ENCODE results near the gene RER1.

DNA sequence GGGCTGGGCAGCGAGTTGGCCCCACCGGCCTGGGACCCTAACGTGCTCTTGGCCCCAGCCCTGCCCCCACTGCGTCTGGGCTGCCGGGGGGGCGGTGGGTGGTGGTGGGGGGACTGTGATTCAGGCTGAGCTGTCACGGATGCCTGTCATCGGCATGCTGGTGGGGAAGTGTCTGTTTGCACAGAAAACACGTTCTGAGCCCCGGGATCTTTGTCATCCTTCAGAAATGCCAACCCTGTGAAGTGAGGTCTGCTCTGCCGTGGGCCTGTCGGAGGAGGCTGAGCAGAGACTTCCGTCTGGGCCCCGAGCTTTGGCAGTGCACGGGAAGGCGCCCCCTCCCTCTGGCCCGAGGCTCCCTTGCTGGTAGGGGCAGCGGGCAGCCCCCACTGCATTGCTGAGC lies 60.1 kb downstream of the RER1 start:
- TF ChIP-seq, protein P1, sequence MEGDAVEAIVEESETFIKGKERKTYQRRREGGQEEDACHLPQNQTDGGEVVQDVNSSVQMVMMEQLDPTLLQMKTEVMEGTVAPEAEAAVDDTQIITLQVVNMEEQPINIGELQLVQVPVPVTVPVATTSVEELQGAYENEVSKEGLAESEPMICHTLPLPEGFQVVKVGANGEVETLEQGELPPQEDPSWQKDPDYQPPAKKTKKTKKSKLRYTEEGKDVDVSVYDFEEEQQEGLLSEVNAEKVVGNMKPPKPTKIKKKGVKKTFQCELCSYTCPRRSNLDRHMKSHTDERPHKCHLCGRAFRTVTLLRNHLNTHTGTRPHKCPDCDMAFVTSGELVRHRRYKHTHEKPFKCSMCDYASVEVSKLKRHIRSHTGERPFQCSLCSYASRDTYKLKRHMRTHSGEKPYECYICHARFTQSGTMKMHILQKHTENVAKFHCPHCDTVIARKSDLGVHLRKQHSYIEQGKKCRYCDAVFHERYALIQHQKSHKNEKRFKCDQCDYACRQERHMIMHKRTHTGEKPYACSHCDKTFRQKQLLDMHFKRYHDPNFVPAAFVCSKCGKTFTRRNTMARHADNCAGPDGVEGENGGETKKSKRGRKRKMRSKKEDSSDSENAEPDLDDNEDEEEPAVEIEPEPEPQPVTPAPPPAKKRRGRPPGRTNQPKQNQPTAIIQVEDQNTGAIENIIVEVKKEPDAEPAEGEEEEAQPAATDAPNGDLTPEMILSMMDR (IDR thresholded peaks at IDR 0.05): no peak
- TF ChIP-seq POLR2A (IDR thresholded peaks at IDR 0.05) (no peak), EP300 (IDR thresholded peaks at IDR 0.05) (no peak)
